HG02678 (cell line): ENCODE measurements around the gene CLSTN3.

Source experiments
- ATAC-seq: cut with Tn5 transposase; IDR thresholded peaks from one replicate; pipeline ENCODE4 v1.9.1; 2021; ENCODE audit warnings: mild to moderate bottlenecking, moderate library complexity; ENCODE audit not compliant: unreplicated experiment

Gene CLSTN3

DNA sequence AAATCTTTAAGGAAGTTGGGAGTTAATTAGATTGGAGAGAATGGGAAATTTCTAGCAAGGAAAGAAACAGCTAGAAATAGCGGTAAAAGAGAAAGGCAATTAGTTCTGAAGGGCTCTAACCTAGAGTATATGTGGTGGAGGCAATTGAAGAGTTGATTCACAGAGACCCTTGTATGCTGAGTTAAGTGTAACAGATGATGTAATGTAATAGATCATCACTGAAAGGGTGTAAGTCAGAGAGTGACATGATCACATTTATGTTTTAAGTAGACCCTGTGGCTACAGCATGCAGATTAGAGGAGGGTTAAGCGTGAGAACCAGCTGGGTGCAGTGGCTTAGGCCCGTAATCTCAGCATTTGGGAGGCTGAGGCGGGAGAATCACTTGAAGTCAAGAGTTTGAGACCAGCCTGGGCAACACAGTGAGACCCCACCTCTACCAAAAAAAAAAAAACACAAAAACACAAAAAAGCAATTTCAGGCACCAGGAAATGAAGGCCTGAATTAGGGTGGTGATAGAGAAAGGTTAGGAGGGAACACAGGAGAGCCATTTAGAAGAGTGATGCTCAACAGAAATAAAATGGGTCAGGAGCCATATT, 4.4 kb upstream of the CLSTN3 start:
- ATAC-seq = no peak

DNA sequence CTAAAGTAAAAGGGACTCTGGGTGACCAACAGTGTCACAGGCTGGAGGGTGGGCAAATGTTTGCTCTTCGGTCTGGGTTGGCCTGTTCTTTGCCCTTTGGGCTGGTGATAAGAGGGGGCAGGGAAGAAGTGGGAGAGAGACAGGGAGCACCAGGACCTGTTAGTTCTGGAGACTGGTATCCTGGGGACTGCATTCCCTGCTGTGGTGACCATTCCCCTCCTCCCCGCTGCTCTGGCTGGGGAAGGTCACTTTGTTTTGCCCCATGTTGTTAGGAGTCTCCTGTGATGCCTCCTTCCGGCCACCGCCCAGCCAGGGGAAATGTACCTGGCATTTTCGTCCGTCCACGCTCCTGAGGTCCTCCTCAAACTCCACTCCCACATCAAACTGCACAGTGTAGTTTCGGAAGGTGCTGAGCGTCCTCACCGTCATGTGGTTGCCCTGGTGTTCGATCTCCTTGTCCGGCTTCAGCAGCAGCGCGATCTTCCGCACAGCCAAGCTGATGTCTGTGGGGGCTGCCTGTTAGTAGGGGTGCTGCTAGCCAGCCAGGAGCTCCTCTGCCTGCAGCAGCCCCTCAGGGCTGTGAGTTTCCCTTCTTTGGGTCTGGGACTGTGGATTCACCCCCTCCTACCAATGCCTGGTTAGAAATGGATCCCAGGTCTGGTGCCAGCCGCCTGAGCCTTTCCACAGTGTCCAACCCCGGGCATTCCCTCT, 2.1 kb upstream of the CLSTN3 start:
- ATAC-seq = no peak

DNA sequence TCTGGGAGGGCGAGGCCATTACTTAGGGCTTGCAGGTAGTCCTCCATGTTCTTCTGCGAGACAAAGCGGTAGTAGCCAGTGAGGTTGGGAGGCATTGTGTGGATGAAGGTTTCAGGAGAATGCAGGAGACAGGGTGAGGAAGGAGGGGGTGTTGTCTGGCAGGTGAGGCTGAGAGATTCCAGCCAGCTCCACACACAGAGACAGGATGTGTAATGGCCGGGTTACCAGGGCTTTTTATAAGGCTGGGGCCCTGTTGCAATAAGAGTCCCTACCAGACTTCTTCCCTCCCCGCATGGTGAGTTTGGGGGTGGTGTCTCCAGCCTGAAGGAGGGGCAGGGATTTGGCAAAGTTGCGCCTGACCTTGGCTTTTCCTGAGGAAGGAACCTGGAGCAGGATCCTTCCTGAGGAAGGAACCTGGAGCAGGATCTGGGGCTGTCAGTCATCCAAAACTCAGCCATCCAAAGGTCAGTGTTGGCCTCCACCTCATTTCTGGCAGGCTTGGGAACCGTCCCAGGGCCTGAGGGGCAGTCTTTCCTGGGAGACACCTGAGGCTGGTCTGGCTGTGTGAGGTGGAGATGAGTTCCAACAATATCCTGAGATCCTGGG, 1.4 kb upstream of the CLSTN3 start, which contains the start of gene RBP5:
TSS of gene RBP5 (minus strand) at position 209 of the 606 bp plus-strand sequence. CDS start at position 95, 114 bp downstream.
- ATAC-seq = no peak

GRCh38 chr12:7129287-7129871, 792 bp upstream of the CLSTN3 start:
- no peak for ATAC-seq

GRCh38 chr12:7130701-7131501, 730 bp downstream of the CLSTN3 start:
- peak; percentile 52 for ATAC-seq

GRCh38 chr12:7131502-7131866, 1.3 kb downstream of the CLSTN3 start:
- ATAC-seq = no peak

- ATAC-seq = no peak
Observed at GRCh38 chr12:7134396-7135166, 4.4 kb downstream of the CLSTN3 start.

DNA sequence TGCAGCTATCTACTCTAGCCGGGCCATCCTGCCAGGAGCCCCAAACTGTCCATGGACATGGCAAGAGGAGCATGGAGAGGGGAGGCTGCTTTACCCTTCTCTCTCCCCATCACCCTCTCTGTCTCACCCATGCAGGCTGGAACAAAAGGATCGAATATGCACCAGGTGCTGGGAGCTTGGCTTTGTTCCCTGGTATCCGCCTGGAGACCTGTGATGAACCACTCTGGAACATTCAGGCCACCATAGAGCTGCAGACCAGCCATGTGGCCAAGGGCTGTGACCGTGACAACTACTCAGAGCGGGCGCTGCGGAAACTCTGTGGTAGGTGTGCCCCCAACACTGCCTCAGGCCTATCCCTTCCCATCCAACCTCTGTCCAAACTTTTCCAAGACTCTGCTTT, 5.9 kb downstream of the CLSTN3 start:
- no peak for ATAC-seq

DNA sequence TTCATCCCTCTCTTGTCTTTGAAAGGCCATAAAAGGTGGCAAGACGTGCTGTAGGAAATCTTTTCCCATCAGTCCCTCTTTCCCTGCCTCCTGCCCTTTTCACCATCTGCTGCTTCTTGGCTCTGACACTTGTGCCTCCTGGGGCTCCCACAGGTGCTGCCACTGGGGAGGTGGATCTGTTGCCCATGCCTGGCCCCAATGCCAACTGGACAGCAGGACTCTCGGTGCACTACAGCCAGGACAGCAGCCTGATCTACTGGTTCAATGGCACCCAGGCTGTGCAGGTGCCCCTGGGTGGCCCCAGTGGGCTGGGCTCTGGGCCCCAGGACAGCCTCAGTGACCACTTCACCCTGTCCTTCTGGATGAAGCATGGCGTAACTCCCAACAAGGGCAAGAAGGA, 6.5 kb downstream of the CLSTN3 start:
- ATAC-seq = no peak

GRCh38 chr12:7137908-7138307, 7.7 kb downstream of the CLSTN3 start:
- ATAC-seq = no peak

GRCh38 chr12:7139200-7139599, 9.0 kb downstream of the CLSTN3 start:
- ATAC-seq = no peak

GRCh38 chr12:7141351-7142005, 11.3 kb downstream of the CLSTN3 start:
- ATAC-seq = no peak

DNA sequence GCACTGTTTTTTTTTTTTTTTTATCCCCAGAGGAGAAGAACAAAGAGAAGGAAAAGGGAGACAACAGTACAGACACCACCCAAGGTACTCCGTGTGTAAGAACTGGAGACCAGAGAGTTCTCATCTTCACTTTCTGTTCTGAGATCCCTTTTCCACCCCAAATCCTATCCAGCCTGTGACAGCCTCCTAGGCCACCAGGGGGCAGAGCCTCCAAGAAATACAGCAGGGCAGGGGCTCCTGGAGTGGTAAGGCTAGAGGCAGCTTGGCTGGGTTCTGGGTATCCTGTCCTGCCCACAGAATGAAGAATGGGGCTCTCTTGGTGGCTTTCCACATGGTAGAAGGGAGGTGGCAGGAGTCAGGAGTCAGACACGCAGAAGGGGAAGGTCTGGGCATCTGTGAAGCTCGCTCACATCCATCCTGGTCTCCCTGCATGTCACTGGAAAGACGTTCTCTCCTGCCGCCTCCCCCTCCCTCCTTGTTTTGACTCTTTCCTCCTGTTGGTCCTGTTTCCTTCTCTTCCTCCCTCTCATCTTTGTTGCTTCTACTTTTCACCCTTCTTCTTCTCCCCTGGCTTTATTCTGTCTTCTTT, 12.0 kb downstream of the CLSTN3 start:
- no peak for ATAC-seq

- ATAC-seq = no peak
Observed at GRCh38 chr12:7142809-7143465, 12.8 kb downstream of the CLSTN3 start.

- no peak for ATAC-seq
Observed at GRCh38 chr12:7143564-7143963, 13.4 kb downstream of the CLSTN3 start.

DNA sequence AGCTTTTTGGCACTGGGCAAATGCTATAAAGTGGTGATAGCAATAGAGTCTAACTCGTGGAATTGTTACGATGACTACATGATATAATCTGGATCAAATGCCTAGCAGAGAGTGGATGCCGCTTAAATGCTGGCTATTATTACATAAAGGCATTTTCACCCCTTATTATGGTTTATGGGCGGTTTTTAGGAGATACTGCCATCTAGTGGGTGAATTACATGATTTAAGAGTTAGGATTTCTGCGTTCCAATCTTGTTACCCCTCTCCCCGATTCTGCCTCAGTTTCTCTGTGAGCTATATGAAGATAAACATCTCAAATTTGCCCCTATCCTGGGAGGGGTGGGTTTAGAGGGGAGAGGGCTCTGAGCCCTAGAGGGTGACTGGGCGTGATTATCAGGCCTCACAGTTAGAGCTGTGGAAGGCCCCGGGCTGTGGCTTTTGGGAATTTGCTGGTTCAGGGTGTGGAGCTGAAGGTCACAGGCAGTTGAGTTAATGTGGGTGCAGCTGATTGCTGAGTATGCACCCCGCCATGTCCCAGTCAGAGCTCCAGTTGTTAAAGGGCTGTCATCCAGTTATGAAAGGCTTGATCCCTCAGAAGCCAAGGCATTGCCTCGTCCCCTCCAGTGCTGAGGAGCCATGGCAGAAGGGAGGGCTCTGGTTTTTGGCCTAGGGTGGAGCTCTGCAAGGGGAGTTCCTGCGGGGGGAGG, 14.4 kb downstream of the CLSTN3 start:
- ATAC-seq = no peak

DNA sequence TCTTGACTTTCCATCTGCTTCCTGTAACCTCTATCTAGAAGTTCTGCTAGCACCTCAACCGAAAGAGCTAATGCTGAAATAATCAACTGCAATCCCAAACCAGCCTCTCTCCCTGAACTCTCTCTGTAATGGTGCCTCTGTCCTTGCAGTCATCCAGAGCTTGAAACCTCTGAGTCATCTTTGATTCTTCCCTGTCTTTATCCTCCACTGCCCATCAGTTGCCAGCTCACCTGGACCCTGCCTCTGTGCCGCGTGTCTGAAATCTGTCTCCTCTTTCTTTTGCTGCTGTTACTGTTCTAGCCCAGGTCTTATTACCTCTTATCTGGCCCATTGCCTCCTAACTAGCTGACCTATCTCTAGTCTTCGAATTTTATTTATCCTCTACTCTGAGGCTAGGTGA, 15.5 kb downstream of the CLSTN3 start:
- ATAC-seq = no peak

DNA sequence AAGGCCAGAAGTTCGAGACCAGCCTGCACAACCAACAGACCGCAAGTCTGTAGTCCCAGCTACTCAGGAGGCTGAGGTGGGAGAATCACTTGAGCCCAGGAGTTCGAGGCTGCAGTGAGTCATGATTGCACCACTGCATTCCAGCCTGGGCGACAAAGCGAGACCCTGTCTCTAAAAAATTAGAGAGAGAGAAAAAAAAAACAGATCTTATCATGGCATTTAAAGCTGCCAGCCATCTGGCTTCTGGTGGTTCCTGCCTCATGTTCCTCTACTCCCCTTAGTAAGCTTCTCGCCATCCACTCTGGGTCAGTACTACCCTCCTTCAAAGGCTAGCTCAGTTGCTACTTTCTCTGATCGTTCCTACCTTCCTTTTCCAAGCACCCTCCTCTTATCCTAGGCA, 16.1 kb downstream of the CLSTN3 start:
- no peak for ATAC-seq
